K562 (cell line): Measurements from ENCODE around the gene SAP30L. TPM values are rescaled to one million over a fixed set of nuclear protein-coding genes. Genes with fewer than 3 reads are reported as not detected.

Experiments
- ATAC-seq: fragments of 200-7000 bp; cut with Tn5 transposase; 3 replicates; pipeline ENCODE4 v1.9.1; 2020; ENCODE audit warnings: moderate library complexity
- BruUV-seq: library from RNA; stranded (reverse); fragments of 400-500 nt; replicated peaks from 2 replicates; lab custom pipeline; 2021; lab: Mats Ljungman, UMichigan
- CTCF ChIA-PET: fragments of 300-600 bp; formaldehyde crosslinking; extraction: SDS; loops from one replicate; lab custom pipeline; 2021; ENCODE audit warnings: low intra/inter-chr PET ratio; lab: Yijun Ruan, JAX
- POLR2A ChIA-PET: fragments of 300-600, 350-650 bp; sonication (Branson Sonifier 250); formaldehyde crosslinking; extraction: SDS; loops from one replicate; lab custom pipeline; 2021; ENCODE audit warnings: antibody characterized with exemption, inconsistent platforms; lab: Yijun Ruan, JAX
- DNase-seq, 4 experiments: peaks; one replicate each; pipeline versions ENCODE4 v3.0.0 to v3.0.0-alpha.2; 2011 to 2018; ENCODE audit warnings: low spot score in 3 of 4, mixed read lengths in 3 of 4; ENCODE audit errors: extremely low read depth in 1 of 4
- FAIRE-seq: peaks from 2 replicates; lab custom pipeline; 2011; peaks lifted over from hg19 to GRCh38; lab: Jason Lieb, UNC
- H2AFZ ChIP-seq: 2 replicates; pipeline ENCODE4 v1.6.0; 2011; ENCODE audit warnings: low read depth, low read length, control low read depth, inconsistent platforms
- H3K27ac ChIP-seq: fragments of 200-600 bp; 3 replicates; pipeline ENCODE4 v1.8.0; 2011; ENCODE audit warnings: low read depth, mild to moderate bottlenecking, control low read depth, inconsistent platforms, low read length, moderate library complexity, mixed read lengths; ENCODE audit errors: extremely low read depth
- H3K27me3 ChIP-seq, 2 experiments: fragments of 300-600 bp in 1 of 2; 2 replicates in 1 of 2; 3 replicates in 1 of 2; pipeline versions ENCODE4 v1.6.0 to v1.8.0; 2011; ENCODE audit warnings: inconsistent platforms in 2 of 2, low read length in 2 of 2, mild to moderate bottlenecking in 1 of 2, mixed read lengths in 1 of 2, moderate library complexity in 1 of 2; ENCODE audit not compliant: control insufficient read depth in 2 of 2, insufficient read depth in 2 of 2
- H3K36me3 ChIP-seq: fragments of 300-600 bp; 3 replicates; pipeline ENCODE4 v1.8.0; 2011; ENCODE audit warnings: mild to moderate bottlenecking, low read length, inconsistent platforms; ENCODE audit not compliant: control insufficient read depth, insufficient read depth
- H3K4me1 ChIP-seq, 2 experiments: fragments of 200-600 bp in 1 of 2; replicated peaks in 1 of 2; 2 replicates in 1 of 2; 3 replicates in 1 of 2; pipeline versions ENCODE4 v1.5.1 to v1.8.0; 2011; ENCODE audit warnings: inconsistent platforms in 2 of 2, low read length in 2 of 2, mild to moderate bottlenecking in 1 of 2, mixed read lengths in 1 of 2, moderate library complexity in 1 of 2; ENCODE audit not compliant: control insufficient read depth in 2 of 2, insufficient read depth in 2 of 2
- H3K4me2 ChIP-seq: 2 replicates; pipeline ENCODE4 v1.6.1; 2011; ENCODE audit warnings: low read length, control low read depth, inconsistent platforms, mixed read lengths; ENCODE audit not compliant: insufficient read depth
- H3K4me3 ChIP-seq: fragments of 200-600 bp; sonication (generic), shearing (Covaris generic); 2 replicates; pipeline ENCODE4 v1.5.1; 2016; ENCODE audit warnings: control low read depth, inconsistent platforms
- H3K79me2 ChIP-seq: fragments of 200-600 bp; 3 replicates; pipeline ENCODE4 v1.8.0; 2011; ENCODE audit warnings: low read length, inconsistent platforms; ENCODE audit not compliant: control insufficient read depth, insufficient read depth
- H3K9ac ChIP-seq, 2 experiments: 2 replicates each; pipeline versions ENCODE4 v1.6.0 to v1.6.1; 2011; ENCODE audit warnings: low read depth in 2 of 2, low read length in 2 of 2, control low read depth in 1 of 2, inconsistent platforms in 1 of 2, mild to moderate bottlenecking in 1 of 2, mixed read lengths in 1 of 2; ENCODE audit not compliant: insufficient read depth in 1 of 2
- H3K9me1 ChIP-seq: one replicate; pipeline ENCODE4 v1.6.0; 2011; ENCODE audit warnings: inconsistent platforms, mild to moderate bottlenecking, low read length, moderate library complexity; ENCODE audit not compliant: control insufficient read depth, insufficient read depth
- H3K9me3 ChIP-seq: replicated peaks from 2 replicates; pipeline ENCODE4 v1.5.1; 2011; ENCODE audit warnings: low read depth, low read length, inconsistent platforms; ENCODE audit not compliant: control insufficient read depth, insufficient read depth
- H4K20me1 ChIP-seq: replicated peaks from 2 replicates; pipeline ENCODE4 v1.6.1; 2011; ENCODE audit warnings: low read length, inconsistent platforms, mixed read lengths; ENCODE audit not compliant: control insufficient read depth, insufficient read depth
- ETS1 ChIP-seq: conservative IDR thresholded peaks from 2 replicates; pipeline ENCODE4 v1.6.1; 2011; ENCODE audit warnings: low read depth, mild to moderate bottlenecking, low read length; ENCODE audit not compliant: control insufficient read depth
- HDAC1 ChIP-seq, 2 experiments: fragments of 450-650 bp; IDR thresholded peaks; 2 replicates each; pipeline ENCODE4 v1.6.1; 2016 to 2017; ENCODE audit warnings: inconsistent platforms in 1 of 2, mild to moderate bottlenecking in 1 of 2, moderate library complexity in 1 of 2
- NR2F6 ChIP-seq: fragments of 450-650 bp; formaldehyde crosslinking; IDR thresholded peaks from 2 replicates; pipeline ENCODE4 v1.4.0; 2020; ENCODE audit warnings: mild to moderate bottlenecking
- PCBP1 ChIP-seq: fragments of 200-400 bp; formaldehyde crosslinking; IDR thresholded peaks from 2 replicates; pipeline ENCODE4 v1.6.1; 2018; ENCODE audit warnings: mild to moderate bottlenecking, low read depth, low read length; ENCODE audit not compliant: poor library complexity, severe bottlenecking
- RUNX1 ChIP-seq: sonication (generic); IDR thresholded peaks from 2 replicates; pipeline ENCODE4 v1.6.1; 2016; ENCODE audit warnings: antibody characterized with exemption, low read depth
- TOE1 ChIP-seq, 2 experiments: fragments of 450-650 bp in 1 of 2; sonication (generic) in 1 of 2; formaldehyde crosslinking in 1 of 2; IDR thresholded peaks; 2 replicates each; pipeline versions ENCODE4 v1.7.1 to v1.8.0; 2016 to 2022; ENCODE audit warnings: borderline replicate concordance in 2 of 2, mild to moderate bottlenecking in 2 of 2, antibody characterized with exemption in 1 of 2, inconsistent platforms in 1 of 2, low read depth in 1 of 2, missing genetic modification reagents in 1 of 2, moderate library complexity in 1 of 2
- ZFP36 ChIP-seq: fragments of 150-350 bp; IDR thresholded peaks from 2 replicates; pipeline ENCODE4 v1.6.1; 2018; ENCODE audit warnings: low read length, low read depth; ENCODE audit not compliant: partially characterized antibody
- WGBS: fragments of 100-300 bp; shearing (Covaris generic); methylation state at CpG from one replicate; pipeline ENCODE4 v1.1.6; 2016; ENCODE audit warnings: low coverage, mixed read lengths; ENCODE audit not compliant: insufficient coverage; ENCODE audit errors: missing lambda C conversion rate; 5-methylcytosine and 5-hydroxymethylcytosine counted together
- in situ Hi-C: fragments of 300-500 bp; cut with MboI; formaldehyde crosslinking; loops from 4 replicates; pipeline ENCODE4 v1.15.0; 2018; ENCODE audit warnings: inconsistent platforms, mixed read lengths
- intact Hi-C: fragments of 100-400 bp; cut with micrococcal nuclease; formaldehyde crosslinking; loops from 2 replicates; pipeline ENCODE4 v1.14.2; 2022
- polyA plus RNA-seq, 8 experiments: library from polyadenylated mRNA; depleted of rRNA in 4 of 8; stranded (reverse) in 5 of 8; unstranded in 3 of 8; fragments of >200 nt; fragmentation: Nextera tagmentation in 2 of 8; fragmentation: Illumina TruSeq in 1 of 8; extraction: Ambion mirVana in 2 of 8; extraction: Trizol in 1 of 8; gene quantifications; 2 replicates each; pipeline versions ENCODE4 v1.2.1 to v1.2.3, GENCODE V29; 2011 to 2014; ENCODE audit warnings: inconsistent platforms in 1 of 8, missing spikeins in 1 of 8
- total RNA-seq, 7 experiments: library from RNA; depleted of rRNA in 6 of 7; stranded (reverse); fragments of >200 nt in 6 of 7; fragmentation: Illumina TruSeq in 2 of 7; extraction: Trizol in 2 of 7; gene quantifications; 2 replicates each; pipeline versions ENCODE4 v1.2.1 to v1.2.3, GENCODE V29; 2011 to 2021; ENCODE audit warnings: low replicate concordance in 1 of 7
- TF ChIP-seq, protein P1 (sequence below): sonication (generic); formaldehyde crosslinking; IDR thresholded peaks from 2 replicates; pipeline ENCODE4 v1.4.0; 2020; ENCODE audit warnings: mild to moderate bottlenecking, missing genetic modification reagents

SAP30L gene
- total and polyA plus RNA-seq, 9 of the 15 experiments (the other 6 are each of a cell fraction or from before 2014, with no cell fraction given), result 5.1 to 33.6 (median 28.1) TPM

- H3K4me3 ChIP-seq, result no peak overlapping the region
- H3K27me3 ChIP-seq, result peaks cover 81 to 98% of the 10 kb centered on the region in 2 experiments
- H3K4me2 ChIP-seq, result no peak overlapping the region
- WGBS, result 40% methylated on average over 58 of the region's 68 CpGs
- POLR2A ChIA-PET, result interaction anchor here (0.8 to 1.0 kb wide), 2 partner anchors 9 to 822 kb away, joined by 3 read pairs; no protein-coding TSS in a partner anchor
- no peak for ATAC-seq
- no peak overlapping the region; a peak in 1 of 4 replicates for H3K9ac ChIP-seq
- in situ Hi-C loops, result no loop called here
- FAIRE-seq, result no peak
- H3K4me1 ChIP-seq, result peaks cover 0 to 28% of the 10 kb centered on the region in 2 experiments; a peak in 1 of 5 replicates
- H3K79me2 ChIP-seq, result no peaks in the 10 kb centered on the region
- H3K9me3 ChIP-seq, result no peaks in the 10 kb centered on the region
- no TSS peak for BruUV-seq
- no peaks in the 10 kb centered on the region for H3K36me3 ChIP-seq
- no peak overlapping the region for H2AFZ ChIP-seq
- H3K9me1 ChIP-seq, result no peaks in the 10 kb centered on the region
- CTCF ChIA-PET, result no interaction called here
- no peak for DNase-seq
- no peak for TF ChIP-seq ZFP36
- peak; percentile 37 for TF ChIP-seq PCBP1
- TF ChIP-seq, all 486 proteins: peak for 1
- H3K27ac ChIP-seq, result no peak overlapping the region
- intact Hi-C loops, result no loop called here
- peaks cover 4% of the 10 kb centered on the region; the same call in 1 of the 2 replicates for H4K20me1 ChIP-seq
Observed at GRCh38 chr5:154477382-154478223, 31.8 kb downstream of the SAP30L start.

- Histone ChIP-seq H4K20me1 (peaks cover 4% of the 10 kb centered on the region), H3K36me3 (no peaks in the 10 kb centered on the region), H3K9me3 (no peaks in the 10 kb centered on the region), H3K4me3 (no peak within 1 kb of the TSS), H3K4me2 (no peak within 1 kb of the TSS), H3K4me1 (peaks cover 0 to 32% of the 10 kb centered on the region in 2 experiments; a peak in 1 of 5 replicates), H3K9ac (no peak within 1 kb of the TSS; a peak in 1 of 4 replicates), H2AFZ (no peak within 1 kb of the TSS), H3K27ac (no peak within 1 kb of the TSS), H3K27me3 (peaks cover 81 to 98% of the 10 kb centered on the region in 2 experiments), H3K9me1 (no peaks in the 10 kb centered on the region), H3K79me2 (no peaks in the 10 kb centered on the region)
- intact Hi-C loops (no loop called here), in situ Hi-C loops (no loop called here)
- DNase-seq, result peak in 2 of 4 experiments; percentile 56 to 57
- ChIA-PET CTCF (no interaction called here), POLR2A (no interaction called here)
- BruUV-seq, result no TSS peak
- WGBS, result 4% methylated on average over 10 of the region's 20 CpGs
- ATAC-seq, result no peak
- FAIRE-seq, result no peak
- TF ChIP-seq NR2F6 (CRISPR knock-in tag) (no peak), RUNX1 (no peak), HDAC1 (IDR thresholded peaks at IDR 0.05) (no peak), TOE1 (IDR thresholded peaks at IDR 0.05; ENCODE audit: borderline replicate concordance) (no peak), TOE1 (CRISPR knock-in tag; IDR thresholded peaks at IDR 0.05; ENCODE audit: borderline replicate concordance, low read depth) (no peak), ETS1 (no peak)
- TF ChIP-seq, protein P1, sequence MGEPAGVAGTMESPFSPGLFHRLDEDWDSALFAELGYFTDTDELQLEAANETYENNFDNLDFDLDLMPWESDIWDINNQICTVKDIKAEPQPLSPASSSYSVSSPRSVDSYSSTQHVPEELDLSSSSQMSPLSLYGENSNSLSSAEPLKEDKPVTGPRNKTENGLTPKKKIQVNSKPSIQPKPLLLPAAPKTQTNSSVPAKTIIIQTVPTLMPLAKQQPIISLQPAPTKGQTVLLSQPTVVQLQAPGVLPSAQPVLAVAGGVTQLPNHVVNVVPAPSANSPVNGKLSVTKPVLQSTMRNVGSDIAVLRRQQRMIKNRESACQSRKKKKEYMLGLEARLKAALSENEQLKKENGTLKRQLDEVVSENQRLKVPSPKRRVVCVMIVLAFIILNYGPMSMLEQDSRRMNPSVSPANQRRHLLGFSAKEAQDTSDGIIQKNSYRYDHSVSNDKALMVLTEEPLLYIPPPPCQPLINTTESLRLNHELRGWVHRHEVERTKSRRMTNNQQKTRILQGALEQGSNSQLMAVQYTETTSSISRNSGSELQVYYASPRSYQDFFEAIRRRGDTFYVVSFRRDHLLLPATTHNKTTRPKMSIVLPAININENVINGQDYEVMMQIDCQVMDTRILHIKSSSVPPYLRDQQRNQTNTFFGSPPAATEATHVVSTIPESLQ (CRISPR knock-in tag), result no peak
Observed at GRCh38 chr5:154478224-154478565, 32.4 kb downstream of the SAP30L start, which contains the start of gene HAND1. HAND1 (minus strand) TSS chr5:154478227; CDS start chr5:154478008, 219 bp downstream.
